Endodermal cell (in vitro differentiated cells): ENCODE data around the gene KDF1. TPM values are rescaled to one million over a fixed set of nuclear protein-coding genes. Genes with fewer than 3 reads are reported as not detected.

Source experiments
- DNase-seq: peaks from one replicate; pipeline ENCODE4 v3.0.0-alpha.2; 2017
- H3K27ac ChIP-seq: 2 replicates; pipeline ENCODE4 v1.5.1; 2013; ENCODE audit warnings: mild to moderate bottlenecking, low read depth, low read length, moderate library complexity
- H3K27me3 ChIP-seq: 2 replicates; pipeline ENCODE4 v1.6.1; 2013; ENCODE audit warnings: mild to moderate bottlenecking, low read length, moderate library complexity; ENCODE audit not compliant: insufficient read depth, control insufficient read depth, poor library complexity, severe bottlenecking
- H3K36me3 ChIP-seq: 2 replicates; pipeline ENCODE4 v1.7.0; 2013; ENCODE audit warnings: mild to moderate bottlenecking, low read length, moderate library complexity; ENCODE audit not compliant: control insufficient read depth, insufficient read depth
- H3K4me1 ChIP-seq: one replicate; pipeline ENCODE4 v1.7.0; 2013; ENCODE audit warnings: low read length; ENCODE audit not compliant: control insufficient read depth, insufficient read depth
- H3K4me3 ChIP-seq: 2 replicates; pipeline ENCODE4 v1.5.1; 2013; ENCODE audit warnings: mild to moderate bottlenecking, low read length, moderate library complexity
- H3K9ac ChIP-seq: 2 replicates; pipeline ENCODE4 v1.6.1; 2013; ENCODE audit warnings: mild to moderate bottlenecking, low read length, moderate library complexity; ENCODE audit not compliant: poor library complexity, severe bottlenecking; ENCODE audit errors: extremely low read depth
- H3K9me3 ChIP-seq: 2 replicates; pipeline ENCODE4 v1.6.1; 2013; ENCODE audit warnings: mild to moderate bottlenecking, low read length, moderate library complexity; ENCODE audit not compliant: control insufficient read depth
- H3K27ac Mint-ChIP-seq: 2 replicates; pipeline ENCODE4 v1.8.0; 2020; ENCODE audit warnings: mixed read lengths
- H3K27me3 Mint-ChIP-seq: 2 replicates; pipeline ENCODE4 v1.8.0; 2021; ENCODE audit warnings: mild to moderate bottlenecking, mixed read lengths; ENCODE audit not compliant: insufficient read depth
- H3K36me3 Mint-ChIP-seq: 2 replicates; pipeline ENCODE4 v1.8.0; 2020; ENCODE audit warnings: low read depth, mixed read lengths
- H3K4me1 Mint-ChIP-seq: 2 replicates; pipeline ENCODE4 v1.8.0; 2020; ENCODE audit warnings: mixed read lengths
- H3K4me3 Mint-ChIP-seq: 2 replicates; pipeline ENCODE4 v1.8.0; 2020; ENCODE audit warnings: mild to moderate bottlenecking, moderate library complexity, mixed read lengths
- H3K9me3 Mint-ChIP-seq: 2 replicates; pipeline ENCODE4 v1.8.0; 2020; ENCODE audit warnings: mild to moderate bottlenecking, mixed read lengths
- CTCF ChIP-seq: fragments of 200-600 bp; sonication (generic); conservative IDR thresholded peaks from 2 replicates; pipeline ENCODE4 v1.5.0; 2021; ENCODE audit warnings: antibody characterized with exemption, mild to moderate bottlenecking
- WGBS, 2 experiments: methylation state at CpG; one replicate each; pipeline versions ENCODE4 v1.1.5 to v1.1.7; 2013; ENCODE audit warnings: missing lambda C conversion rate in 2 of 2, mixed read lengths in 1 of 2; ENCODE audit not compliant: insufficient coverage in 1 of 2, insufficient read length in 1 of 2; 5-methylcytosine and 5-hydroxymethylcytosine counted together
- total RNA-seq, 2 donors: library from RNA; stranded (reverse); fragmentation: NEBNext Ultra II Directional in 1 of 2; extraction: Animal tissue kit (Norgen Biotek cat#: 25700) in 1 of 2; gene quantifications; 2 replicates in 1 of 2; 3 replicates in 1 of 2; pipeline ENCODE4 v1.2.1, GENCODE V29; 2021

The KDF1 gene
- total RNA-seq, 2 donors from 2014 or later = 17.2 to 22.7 TPM

GRCh38 chr1:26936823-26937222 lies 23.4 kb downstream of the KDF1 start:
- Mint-ChIP-seq H3K27me3 (no peaks in the 10 kb centered on the region), H3K27ac (peak overlapping the region; percentile 75), H3K36me3 (peaks cover 56% of the 10 kb centered on the region), H3K4me1 (no peaks in the 10 kb centered on the region), H3K9me3 (no peaks in the 10 kb centered on the region), H3K4me3 (no peak overlapping the region)
- no peak overlapping the region for H3K4me3 ChIP-seq
- no peak overlapping the region for H3K27ac ChIP-seq
- WGBS, 2 experiments = 95 to 96% methylated on average over 6 of the region's 6 CpGs
- no peak for TF ChIP-seq CTCF
- no peaks in the 10 kb centered on the region for H3K27me3 ChIP-seq
- no peaks in the 10 kb centered on the region for H3K4me1 ChIP-seq
- H3K9ac ChIP-seq = no peak overlapping the region
- no peaks in the 10 kb centered on the region for H3K9me3 ChIP-seq
- DNase-seq = no peak
- peaks cover 70% of the 10 kb centered on the region for H3K36me3 ChIP-seq

- no peak overlapping the region for H3K27ac Mint-ChIP-seq
- H3K27me3 Mint-ChIP-seq = no peaks in the 10 kb centered on the region
- Histone ChIP-seq H3K9ac (no peak overlapping the region), H3K27me3 (no peaks in the 10 kb centered on the region), H3K4me1 (no peaks in the 10 kb centered on the region), H3K27ac (no peak overlapping the region), H3K9me3 (no peaks in the 10 kb centered on the region), H3K4me3 (no peak overlapping the region), H3K36me3 (peaks cover 69% of the 10 kb centered on the region)
- DNase-seq = no peak
- H3K9me3 Mint-ChIP-seq = no peaks in the 10 kb centered on the region
- H3K4me1 Mint-ChIP-seq = no peaks in the 10 kb centered on the region
- H3K36me3 Mint-ChIP-seq = peaks cover 57% of the 10 kb centered on the region
- TF ChIP-seq CTCF = no peak
- WGBS, 2 experiments = 93 to 96% methylated on average over 2 of the region's 3 CpGs
- H3K4me3 Mint-ChIP-seq = no peak overlapping the region
Measured at GRCh38 chr1:26932531-26932930, 27.7 kb downstream of the KDF1 start.

GRCh38 chr1:26923711-26924110 lies 36.6 kb downstream of the KDF1 start:
- Histone ChIP-seq H3K9me3 (no peaks in the 10 kb centered on the region), H3K36me3 (peaks cover 48% of the 10 kb centered on the region), H3K9ac (no peak overlapping the region), H3K27ac (no peak overlapping the region), H3K27me3 (no peaks in the 10 kb centered on the region), H3K4me1 (peaks cover 8% of the 10 kb centered on the region), H3K4me3 (peak overlapping the region; percentile 24)
- TF ChIP-seq CTCF = no peak
- 92 to 100% methylated on average over 3 of the region's 3 CpGs for WGBS, 2 experiments
- H3K4me1 Mint-ChIP-seq = peaks cover 16% of the 10 kb centered on the region
- peak overlapping the region; percentile 86 for H3K4me3 Mint-ChIP-seq
- H3K36me3 Mint-ChIP-seq = peaks cover 47% of the 10 kb centered on the region
- H3K27ac Mint-ChIP-seq = no peak overlapping the region
- no peak for DNase-seq
- H3K9me3 Mint-ChIP-seq = no peaks in the 10 kb centered on the region
- H3K27me3 Mint-ChIP-seq = no peaks in the 10 kb centered on the region
